Left lung (tissue), 10 donors: ENCODE measurements around the gene WWOX. TPM values are rescaled to one million over a fixed set of nuclear protein-coding genes. Genes with fewer than 3 reads are reported as not detected.
A peak's percentile ranks its signal among the peaks of the same experiment; 100 is the strongest.

ENCODE experiments used
- ATAC-seq: fragments of 200-7000 bp; cut with Tn5 transposase; one replicate; pipeline ENCODE4 v1.9.1; 2020; ENCODE audit warnings: moderate library complexity
- DNase-seq, 4 donors: peaks; one replicate each; pipeline ENCODE4 v3.0.0-alpha.2; 2013 to 2020
- H3K27ac ChIP-seq, 2 donors: fragments of 200-600 bp; sonication (generic) in 1 of 2; one replicate each; pipeline versions ENCODE4 v1.5.0 to v1.8.0; 2020 to 2021
- H3K27me3 ChIP-seq, 2 donors: fragments of 200-600 bp; sonication (generic) in 1 of 2; one replicate each; pipeline versions ENCODE4 v1.5.0 to v1.8.0; 2020 to 2021
- H3K36me3 ChIP-seq, 2 donors: fragments of 200-600 bp; sonication (generic) in 1 of 2; one replicate each; pipeline versions ENCODE4 v1.5.0 to v1.8.0; 2020 to 2021
- H3K4me1 ChIP-seq, 2 donors: fragments of 200-600 bp; one replicate each; pipeline ENCODE4 v1.8.0; 2021
- H3K4me3 ChIP-seq, 2 donors: fragments of 200-600 bp; sonication (generic) in 1 of 2; one replicate each; pipeline versions ENCODE4 v1.5.0 to v1.8.0; 2020 to 2021; ENCODE audit warnings: mild to moderate bottlenecking in 1 of 2
- H3K9me3 ChIP-seq, 2 donors: fragments of 200-600 bp; sonication (generic) in 1 of 2; one replicate each; pipeline versions ENCODE4 v1.5.0 to v1.8.0; 2020 to 2021
- intact Hi-C, 2 donors: fragments of 100-400 bp; cut with DNase I; formaldehyde crosslinking; loops; one replicate each; pipeline versions ENCODE4 v1.11.2 to v1.14.2; 2022
- polyA plus RNA-seq, 6 donors: library from polyadenylated mRNA; unstranded; fragments of 120-200 nt; gene quantifications; one replicate each; pipeline ENCODE4 v1.2.1, GENCODE V29; 2013; ENCODE audit not compliant: insufficient read length in 6 of 6
- total RNA-seq, 2 donors: library from RNA; stranded (reverse); fragmentation: NEBNext Ultra II Directional; extraction: Animal tissue kit (Norgen Biotek cat#: 25700); gene quantifications; one replicate each; pipeline ENCODE4 v1.2.1, GENCODE V29; 2021
- TF ChIP-seq, protein P1 (sequence below), 2 donors: fragments of 200-600 bp; sonication (generic) in 1 of 2; IDR thresholded peaks; one replicate each; pipeline versions ENCODE4 v1.5.0 to v1.8.0; 2021; ENCODE audit warnings: antibody characterized with exemption in 2 of 2
- donor health status: DM: no; HTN: yes; CAD: no.
- donor health status: DM: no; HTN: no; CAD: no.

Gene WWOX
- total and polyA plus RNA-seq, 8 donors = 17.2 to 40.3 (median 30.8) TPM

DNA sequence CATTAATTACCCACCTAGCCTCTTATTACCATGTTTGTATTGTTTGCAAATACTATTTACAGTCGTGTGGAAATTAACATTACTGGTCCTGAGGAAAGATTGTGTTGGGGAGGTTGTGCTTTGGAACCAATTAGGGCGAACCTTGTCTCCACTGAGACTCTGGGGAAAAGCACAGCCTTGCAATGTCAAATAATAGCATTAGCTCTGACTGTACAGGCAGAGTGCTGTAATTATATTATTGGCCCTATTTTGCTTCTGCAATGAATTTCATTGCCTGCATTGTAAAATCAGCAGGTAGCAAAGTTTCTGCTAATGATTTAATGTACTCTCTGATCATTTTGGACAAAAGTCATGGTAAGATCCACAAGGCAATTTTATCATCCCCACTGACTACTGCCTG is 97.0 kb downstream of the WWOX start:
- H3K27me3 ChIP-seq = no peaks in the 10 kb centered on the region
- no peaks in the 10 kb centered on the region for H3K9me3 ChIP-seq
- no peaks in the 10 kb centered on the region for H3K4me1 ChIP-seq
- no peak for ATAC-seq
- H3K4me3 ChIP-seq = no peak overlapping the region
- H3K36me3 ChIP-seq = no peaks in the 10 kb centered on the region
- DNase-seq = no peak
- H3K27ac ChIP-seq = no peak overlapping the region
- TF ChIP-seq, protein P1, sequence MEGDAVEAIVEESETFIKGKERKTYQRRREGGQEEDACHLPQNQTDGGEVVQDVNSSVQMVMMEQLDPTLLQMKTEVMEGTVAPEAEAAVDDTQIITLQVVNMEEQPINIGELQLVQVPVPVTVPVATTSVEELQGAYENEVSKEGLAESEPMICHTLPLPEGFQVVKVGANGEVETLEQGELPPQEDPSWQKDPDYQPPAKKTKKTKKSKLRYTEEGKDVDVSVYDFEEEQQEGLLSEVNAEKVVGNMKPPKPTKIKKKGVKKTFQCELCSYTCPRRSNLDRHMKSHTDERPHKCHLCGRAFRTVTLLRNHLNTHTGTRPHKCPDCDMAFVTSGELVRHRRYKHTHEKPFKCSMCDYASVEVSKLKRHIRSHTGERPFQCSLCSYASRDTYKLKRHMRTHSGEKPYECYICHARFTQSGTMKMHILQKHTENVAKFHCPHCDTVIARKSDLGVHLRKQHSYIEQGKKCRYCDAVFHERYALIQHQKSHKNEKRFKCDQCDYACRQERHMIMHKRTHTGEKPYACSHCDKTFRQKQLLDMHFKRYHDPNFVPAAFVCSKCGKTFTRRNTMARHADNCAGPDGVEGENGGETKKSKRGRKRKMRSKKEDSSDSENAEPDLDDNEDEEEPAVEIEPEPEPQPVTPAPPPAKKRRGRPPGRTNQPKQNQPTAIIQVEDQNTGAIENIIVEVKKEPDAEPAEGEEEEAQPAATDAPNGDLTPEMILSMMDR (IDR thresholded peaks at IDR 0.05) = no peak
- intact Hi-C loops = no loop called here

DNA sequence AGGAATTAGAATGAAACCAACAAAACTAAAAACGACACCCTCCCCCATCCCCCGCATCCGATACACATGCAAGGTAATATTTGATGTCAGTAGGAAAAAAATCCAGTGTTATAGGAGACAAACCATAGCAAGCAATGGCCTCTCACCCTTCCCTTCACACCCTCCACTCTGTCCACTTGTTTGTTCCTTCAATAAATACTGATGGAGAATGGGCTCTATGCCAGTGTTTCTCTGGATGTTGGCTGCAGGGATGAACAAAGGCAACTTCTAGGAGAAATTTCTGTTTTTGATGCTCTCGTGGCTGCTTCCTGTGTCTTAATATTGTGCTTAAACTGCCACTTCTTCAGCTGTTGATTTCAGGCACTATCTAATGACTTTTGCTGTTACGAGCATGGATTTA is 98.8 kb downstream of the WWOX start:
- Histone ChIP-seq H3K4me3 (no peak overlapping the region), H3K36me3 (no peaks in the 10 kb centered on the region), H3K9me3 (no peaks in the 10 kb centered on the region), H3K27ac (no peak overlapping the region), H3K4me1 (no peaks in the 10 kb centered on the region), H3K27me3 (no peaks in the 10 kb centered on the region)
- intact Hi-C loops = no loop called here
- TF ChIP-seq, protein P1 (IDR thresholded peaks at IDR 0.05) = no peak
- DNase-seq (no peak), ATAC-seq (no peak)

DNA sequence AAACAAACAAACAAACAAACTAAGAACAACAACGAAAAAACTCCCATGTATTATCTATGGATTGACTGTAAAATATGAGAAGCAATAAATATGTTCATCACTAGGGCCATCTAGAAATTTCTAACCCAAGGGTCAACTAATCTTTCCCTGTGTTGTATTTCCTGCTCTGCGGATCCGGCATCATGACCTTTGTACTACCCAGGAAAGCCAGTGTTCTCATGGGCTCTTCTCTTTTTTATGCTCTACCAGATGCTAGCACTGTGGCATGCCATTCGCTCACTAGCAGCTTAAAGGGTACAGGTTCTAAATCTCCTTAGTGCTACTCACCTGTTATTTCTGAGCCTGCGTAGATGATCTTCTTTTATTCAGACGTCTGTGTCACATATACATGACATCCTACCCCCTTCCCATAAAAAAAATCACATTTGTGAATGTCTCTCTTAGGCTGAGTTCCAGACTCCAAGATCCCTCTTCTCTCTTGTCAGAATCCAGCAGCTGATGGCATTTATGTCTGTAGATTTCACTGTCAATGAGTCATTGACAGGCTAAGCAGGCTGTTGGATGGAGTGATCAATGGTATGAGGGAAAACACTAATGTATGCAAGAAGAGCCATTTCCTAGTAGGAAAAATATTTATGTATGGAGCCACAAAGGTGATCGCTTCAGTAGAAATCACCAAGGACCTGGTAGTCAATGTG is 100.0 kb downstream of the WWOX start:
- DNase-seq = no peak
- no peaks in the 10 kb centered on the region for H3K27me3 ChIP-seq
- H3K4me3 ChIP-seq = no peak overlapping the region
- H3K36me3 ChIP-seq = no peaks in the 10 kb centered on the region
- no peak overlapping the region for H3K27ac ChIP-seq
- TF ChIP-seq, protein P1 (IDR thresholded peaks at IDR 0.05) = no peak
- no peaks in the 10 kb centered on the region for H3K4me1 ChIP-seq
- ATAC-seq = no peak
- intact Hi-C loops = no loop called here
- no peaks in the 10 kb centered on the region for H3K9me3 ChIP-seq

DNA sequence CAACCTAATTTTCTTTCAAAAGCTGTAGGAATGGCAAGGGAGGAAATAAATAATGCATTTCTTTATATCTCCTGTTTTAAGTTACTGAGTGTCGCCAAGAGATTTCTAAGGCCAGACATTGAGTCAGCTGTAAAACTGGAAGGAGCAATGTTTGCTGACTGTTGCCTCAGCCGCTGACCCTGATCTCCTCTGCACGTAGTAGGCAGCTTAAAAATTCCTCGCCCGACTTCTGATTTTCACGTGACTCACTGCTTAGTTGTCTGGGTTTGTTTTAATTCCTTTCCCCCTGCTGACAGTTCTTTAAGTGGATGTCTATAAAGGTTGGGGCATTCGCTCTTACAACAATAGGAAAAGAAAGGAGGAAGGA is 100.6 kb downstream of the WWOX start:
- no peak for ATAC-seq
- H3K27ac ChIP-seq = no peak overlapping the region

DNA sequence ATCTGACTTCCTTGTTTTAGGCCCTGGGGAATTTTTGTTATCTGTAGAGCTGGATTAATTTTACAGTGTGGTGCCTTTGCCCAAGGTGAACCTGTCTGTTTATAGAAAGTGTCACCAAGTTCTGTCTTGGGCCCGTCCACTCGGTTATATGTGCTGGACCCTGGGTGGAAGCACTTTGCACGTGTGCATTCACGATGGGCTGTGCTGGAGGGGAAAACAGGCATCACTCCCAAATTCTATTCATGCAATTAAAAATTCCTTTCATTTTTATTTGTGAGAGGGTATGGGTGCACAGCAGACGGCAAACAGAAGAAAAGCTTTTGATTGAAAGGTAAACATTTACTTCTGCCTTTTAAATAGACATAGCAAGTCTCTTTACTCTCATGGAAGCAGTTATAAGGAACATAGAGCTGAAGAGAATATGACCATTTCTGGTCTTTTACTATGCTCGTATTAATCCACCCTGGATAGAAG is 101.2 kb downstream of the WWOX start:
- no peaks in the 10 kb centered on the region for H3K36me3 ChIP-seq
- no peaks in the 10 kb centered on the region for H3K27me3 ChIP-seq
- DNase-seq (no peak), ATAC-seq (peak; percentile 83)
- H3K9me3 ChIP-seq = no peaks in the 10 kb centered on the region
- intact Hi-C loops = no loop called here
- H3K4me3 ChIP-seq = no peak overlapping the region
- TF ChIP-seq, protein P1 (IDR thresholded peaks at IDR 0.05) = no peak
- no peak overlapping the region for H3K27ac ChIP-seq
- no peaks in the 10 kb centered on the region for H3K4me1 ChIP-seq

More for the DNA sequence above, 100.6 kb downstream of the WWOX start:
- Histone ChIP-seq H3K36me3 (no peaks in the 10 kb centered on the region), H3K4me1 (no peaks in the 10 kb centered on the region), H3K9me3 (no peaks in the 10 kb centered on the region), H3K27me3 (no peaks in the 10 kb centered on the region), H3K4me3 (no peak overlapping the region)
- DNase-seq = no peak
- intact Hi-C loops = no loop called here
- TF ChIP-seq, protein P1 (IDR thresholded peaks at IDR 0.05) = no peak
